Ureter (tissue), 1 donor: ENCODE measurements around the gene ASIC5. TPM values are rescaled to one million over a fixed set of nuclear protein-coding genes. Genes with fewer than 3 reads are reported as not detected.
"Not testable (repeated sequence)": the region's sequence is repeated elsewhere in the genome, so short reads cannot be mapped to it uniquely, and the experiment has no call there.

ENCODE experiments used
- DNase-seq: peaks from one replicate; pipeline ENCODE4 v3.0.0-alpha.2; 2020; ENCODE audit warnings: low spot score
- total RNA-seq: library from RNA; stranded (reverse); gene quantifications from one replicate; pipeline ENCODE4 v1.2.4, GENCODE V29; 2023
- donor health status: DM: yes; HTN: yes; CAD: no.

Gene ASIC5
- total RNA-seq, 1 donor from 2014 or later = not detected

GRCh38 chr4:155800685-155801343 is 65.3 kb downstream of the ASIC5 start:
- no peak for DNase-seq

- no peak for DNase-seq
These were observed 66.3 kb downstream of the ASIC5 start for GRCh38 chr4:155799794-155800123.

- no peak for DNase-seq
These were observed 66.8 kb downstream of the ASIC5 start for GRCh38 chr4:155799116-155799793.

- DNase-seq = not testable (repeated sequence)
These were observed 68.5 kb downstream of the ASIC5 start for GRCh38 chr4:155797581-155797980.

GRCh38 chr4:155795991-155796390 is 70.1 kb downstream of the ASIC5 start:
- no peak for DNase-seq

- no peak for DNase-seq
These were observed 71.4 kb downstream of the ASIC5 start for GRCh38 chr4:155794589-155795236.

GRCh38 chr4:155789982-155790381 is 76.1 kb downstream of the ASIC5 start:
- DNase-seq = no peak

- DNase-seq = no peak
These were observed 76.7 kb downstream of the ASIC5 start for GRCh38 chr4:155789391-155789790.

GRCh38 chr4:155787113-155787710 is 78.9 kb downstream of the ASIC5 start:
- DNase-seq = no peak

- no peak for DNase-seq
These were observed 80.2 kb downstream of the ASIC5 start for GRCh38 chr4:155785828-155786227.

GRCh38 chr4:155784637-155785036 is 81.4 kb downstream of the ASIC5 start:
- DNase-seq = no peak

- DNase-seq = no peak
These were observed 84.7 kb downstream of the ASIC5 start for GRCh38 chr4:155781249-155781831.

- DNase-seq = no peak
These were observed 85.3 kb downstream of the ASIC5 start for GRCh38 chr4:155780775-155781174.

Other genes starting within 250 kb of the ASIC5 start
- gene GUCY1A1, start 199.4 kb downstream of the ASIC5 start, total RNA-seq = 21.0 TPM
- 10.1 TPM for gene GUCY1B1, start 107.3 kb downstream of the ASIC5 start, total RNA-seq
- 1.0 TPM for gene TDO2, start 37.4 kb upstream of the ASIC5 start, total RNA-seq
- gene CTSO, start 87.6 kb upstream of the ASIC5 start, total RNA-seq = 27.4 TPM